ENCODE results near the gene CDH4. TPM values are rescaled to one million over a fixed set of nuclear protein-coding genes. Genes with fewer than 3 reads are reported as not detected.

The CDH4 gene
- total RNA-seq, 3 donors from 2014 or later (not counting 1 experiment from before 2014, with no cell fraction given): 0.18 TPM; not detected in 2

DNA sequence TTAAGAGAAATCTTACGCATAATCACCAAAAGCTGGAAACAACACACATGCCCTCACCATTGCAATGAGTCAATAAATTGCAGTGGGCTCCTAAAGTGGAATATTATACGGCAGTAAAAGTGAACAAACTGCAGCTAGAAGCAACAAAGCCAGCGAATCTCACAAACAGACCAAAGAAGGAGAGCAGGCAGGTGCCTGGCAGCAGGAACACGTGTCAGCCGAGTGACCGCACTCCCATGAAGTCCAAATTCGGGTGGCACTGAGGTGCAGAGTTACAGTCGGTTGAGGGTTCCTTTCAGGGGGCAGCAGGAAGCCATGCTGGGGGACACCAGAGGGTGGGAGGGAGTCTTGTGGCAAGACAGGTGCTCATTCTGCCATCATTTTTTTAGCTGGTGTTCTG lies 500.5 kb downstream of the CDH4 start:
- no peak for ATAC-seq
- no peak overlapping the region for H3K27ac Mint-ChIP-seq
- Histone ChIP-seq H3K27ac (ENCODE audit: low read length) (no peak overlapping the region), H3K36me3 (ENCODE audit: control insufficient read depth, insufficient read depth, low read length) (no peaks in the 10 kb centered on the region), H3K4me1 (ENCODE audit: control insufficient read depth, insufficient read depth, low read length) (no peaks in the 10 kb centered on the region), H3K4me3 (ENCODE audit: low read length) (no peak overlapping the region), H3K9me3 (ENCODE audit: control insufficient read depth, insufficient read depth, low read length) (peaks cover 2% of the 10 kb centered on the region), H3K27me3 (ENCODE audit: control insufficient read depth, insufficient read depth, low read length) (no peaks in the 10 kb centered on the region)
- TF ChIP-seq, protein P1, sequence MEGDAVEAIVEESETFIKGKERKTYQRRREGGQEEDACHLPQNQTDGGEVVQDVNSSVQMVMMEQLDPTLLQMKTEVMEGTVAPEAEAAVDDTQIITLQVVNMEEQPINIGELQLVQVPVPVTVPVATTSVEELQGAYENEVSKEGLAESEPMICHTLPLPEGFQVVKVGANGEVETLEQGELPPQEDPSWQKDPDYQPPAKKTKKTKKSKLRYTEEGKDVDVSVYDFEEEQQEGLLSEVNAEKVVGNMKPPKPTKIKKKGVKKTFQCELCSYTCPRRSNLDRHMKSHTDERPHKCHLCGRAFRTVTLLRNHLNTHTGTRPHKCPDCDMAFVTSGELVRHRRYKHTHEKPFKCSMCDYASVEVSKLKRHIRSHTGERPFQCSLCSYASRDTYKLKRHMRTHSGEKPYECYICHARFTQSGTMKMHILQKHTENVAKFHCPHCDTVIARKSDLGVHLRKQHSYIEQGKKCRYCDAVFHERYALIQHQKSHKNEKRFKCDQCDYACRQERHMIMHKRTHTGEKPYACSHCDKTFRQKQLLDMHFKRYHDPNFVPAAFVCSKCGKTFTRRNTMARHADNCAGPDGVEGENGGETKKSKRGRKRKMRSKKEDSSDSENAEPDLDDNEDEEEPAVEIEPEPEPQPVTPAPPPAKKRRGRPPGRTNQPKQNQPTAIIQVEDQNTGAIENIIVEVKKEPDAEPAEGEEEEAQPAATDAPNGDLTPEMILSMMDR (IDR thresholded peaks at IDR 0.05): no peak
- 92% methylated on average over 8 of the region's 8 CpGs for WGBS (ENCODE audit: insufficient coverage)
- intact Hi-C loops (cut with micrococcal nuclease): no loop called here
- H3K4me3 Mint-ChIP-seq: no peak overlapping the region
- H3K27me3 Mint-ChIP-seq (ENCODE audit: low read depth in 2 of 2): peaks cover 0 to 5% of the 10 kb centered on the region in 2 donors
- H3K36me3 Mint-ChIP-seq: no peaks in the 10 kb centered on the region
- peaks cover 0 to 3% of the 10 kb centered on the region in 2 donors for H3K9me3 Mint-ChIP-seq
- no peak for DNase-seq
- H3K4me1 Mint-ChIP-seq: no peaks in the 10 kb centered on the region

DNA sequence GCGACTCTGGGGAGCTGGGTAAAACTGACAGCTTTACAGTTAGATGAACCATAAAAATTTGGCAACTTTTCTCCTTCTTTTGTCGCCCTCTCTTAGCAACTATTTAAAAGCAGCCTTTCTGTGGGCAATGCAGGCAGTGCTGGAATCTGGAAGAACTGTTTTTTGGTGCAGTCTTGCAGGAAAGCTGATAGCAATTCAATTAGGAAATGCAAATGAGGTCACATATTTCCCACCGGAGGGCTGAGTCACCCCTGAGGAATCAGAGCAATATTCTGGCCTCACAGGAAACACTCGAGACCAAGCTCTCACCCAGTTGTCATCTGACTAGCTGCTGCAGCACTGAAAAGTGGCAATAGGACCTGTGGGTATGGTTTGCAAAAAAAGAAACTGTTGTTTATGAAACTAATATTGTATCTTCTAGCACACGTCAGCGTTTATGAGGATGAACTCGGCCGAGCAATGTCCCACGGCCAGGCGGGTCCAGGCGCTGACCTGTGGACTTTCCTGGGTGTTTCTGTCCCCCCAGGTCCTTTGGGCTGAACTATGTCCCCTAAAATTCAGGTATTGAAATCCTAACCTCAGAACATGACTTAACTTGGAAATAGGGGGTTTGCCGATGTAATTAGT lies 501.4 kb downstream of the CDH4 start:
- 59% methylated on average over 12 of the region's 12 CpGs for WGBS (ENCODE audit: insufficient coverage)
- TF ChIP-seq, protein P1 (IDR thresholded peaks at IDR 0.05): no peak
- H3K36me3 Mint-ChIP-seq: no peaks in the 10 kb centered on the region
- DNase-seq (no peak), ATAC-seq (no peak)
- intact Hi-C loops (cut with micrococcal nuclease): no loop called here
- H3K27me3 ChIP-seq (ENCODE audit: control insufficient read depth, insufficient read depth, low read length): no peaks in the 10 kb centered on the region
- H3K9me3 Mint-ChIP-seq: peaks cover 0 to 3% of the 10 kb centered on the region in 2 donors
- no peak overlapping the region for H3K27ac ChIP-seq (ENCODE audit: low read length)
- no peak overlapping the region for H3K4me3 Mint-ChIP-seq
- H3K4me3 ChIP-seq (ENCODE audit: low read length): no peak overlapping the region
- H3K4me1 Mint-ChIP-seq: no peaks in the 10 kb centered on the region
- peaks cover 2% of the 10 kb centered on the region for H3K9me3 ChIP-seq (ENCODE audit: control insufficient read depth, insufficient read depth, low read length)
- H3K36me3 ChIP-seq (ENCODE audit: control insufficient read depth, insufficient read depth, low read length): no peaks in the 10 kb centered on the region
- H3K27ac Mint-ChIP-seq: no peak overlapping the region
- peaks cover 0 to under 1% of the 10 kb centered on the region in 2 donors for H3K27me3 Mint-ChIP-seq (ENCODE audit: low read depth in 2 of 2)
- H3K4me1 ChIP-seq (ENCODE audit: control insufficient read depth, insufficient read depth, low read length): no peaks in the 10 kb centered on the region

DNA sequence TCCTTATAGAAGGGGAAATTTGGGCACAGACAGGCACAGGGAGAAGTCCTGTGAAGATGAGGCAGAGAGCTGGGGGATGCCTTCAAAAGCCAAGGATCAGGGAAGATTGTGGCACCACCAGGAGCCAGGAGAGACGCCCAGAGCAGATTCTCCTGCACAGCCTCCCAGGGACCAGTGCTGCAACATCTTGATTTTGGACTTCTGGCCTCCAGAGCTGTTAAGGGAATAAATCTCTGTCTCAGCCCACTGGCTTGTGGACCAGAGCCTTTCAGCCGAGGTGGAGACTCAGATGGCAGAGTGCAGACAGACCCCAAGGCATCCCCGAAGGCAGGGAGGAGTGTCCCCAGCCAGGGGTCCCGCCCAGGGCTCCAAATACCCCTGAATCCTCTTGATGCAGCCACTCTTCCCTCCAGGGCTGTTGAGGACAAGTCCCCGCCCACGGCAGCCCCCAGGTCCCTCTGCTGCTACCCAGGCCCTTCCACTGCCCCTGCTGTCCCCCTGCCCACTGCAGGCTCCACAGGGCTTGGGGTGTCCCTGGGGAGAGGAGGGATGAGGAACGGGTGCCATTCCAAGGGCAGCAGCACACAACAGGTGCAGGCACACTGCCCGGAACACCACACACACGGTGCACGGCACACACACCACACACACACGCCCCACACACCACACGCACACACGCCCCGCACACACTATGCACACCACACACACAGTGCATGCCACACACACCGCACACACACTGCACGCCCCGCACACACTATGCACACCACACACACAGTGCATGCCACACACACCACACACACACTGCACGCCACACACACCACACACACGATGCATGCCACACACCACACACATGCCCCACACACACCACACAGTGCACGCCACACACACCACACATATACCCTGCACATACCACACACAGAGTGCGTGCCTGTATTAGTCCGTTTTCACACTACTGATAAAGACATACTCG lies 502.2 kb downstream of the CDH4 start:
- Histone ChIP-seq H3K4me1 (ENCODE audit: control insufficient read depth, insufficient read depth, low read length) (no peaks in the 10 kb centered on the region), H3K27me3 (ENCODE audit: control insufficient read depth, insufficient read depth, low read length) (no peaks in the 10 kb centered on the region), H3K27ac (ENCODE audit: low read length) (no peak overlapping the region), H3K4me3 (ENCODE audit: low read length) (no peak overlapping the region), H3K9me3 (ENCODE audit: control insufficient read depth, insufficient read depth, low read length) (peaks cover 2% of the 10 kb centered on the region), H3K36me3 (ENCODE audit: control insufficient read depth, insufficient read depth, low read length) (no peaks in the 10 kb centered on the region)
- Mint-ChIP-seq H3K36me3 (no peaks in the 10 kb centered on the region), H3K4me1 (no peaks in the 10 kb centered on the region), H3K4me3 (no peak overlapping the region), H3K27ac (no peak overlapping the region), H3K27me3 (ENCODE audit: low read depth in 2 of 2) (no peaks in the 10 kb centered on the region), H3K9me3 (peaks cover 0 to 3% of the 10 kb centered on the region in 2 donors)
- intact Hi-C loops (cut with micrococcal nuclease): no loop called here
- peak in 1 of 3 donors; percentile 24 for ATAC-seq
- WGBS (ENCODE audit: insufficient coverage): 91% methylated on average over 22 of the region's 23 CpGs
- DNase-seq: no peak
- TF ChIP-seq, protein P1 (IDR thresholded peaks at IDR 0.05): no peak
